HG03378 (cell line): ENCODE results near the gene GRIN2A.

Experiments used
- ATAC-seq: cut with Tn5 transposase; IDR thresholded peaks from one replicate; pipeline ENCODE4 v1.9.1; 2021; ENCODE audit warnings: mild to moderate bottlenecking, moderate library complexity; ENCODE audit not compliant: unreplicated experiment

Gene GRIN2A

DNA sequence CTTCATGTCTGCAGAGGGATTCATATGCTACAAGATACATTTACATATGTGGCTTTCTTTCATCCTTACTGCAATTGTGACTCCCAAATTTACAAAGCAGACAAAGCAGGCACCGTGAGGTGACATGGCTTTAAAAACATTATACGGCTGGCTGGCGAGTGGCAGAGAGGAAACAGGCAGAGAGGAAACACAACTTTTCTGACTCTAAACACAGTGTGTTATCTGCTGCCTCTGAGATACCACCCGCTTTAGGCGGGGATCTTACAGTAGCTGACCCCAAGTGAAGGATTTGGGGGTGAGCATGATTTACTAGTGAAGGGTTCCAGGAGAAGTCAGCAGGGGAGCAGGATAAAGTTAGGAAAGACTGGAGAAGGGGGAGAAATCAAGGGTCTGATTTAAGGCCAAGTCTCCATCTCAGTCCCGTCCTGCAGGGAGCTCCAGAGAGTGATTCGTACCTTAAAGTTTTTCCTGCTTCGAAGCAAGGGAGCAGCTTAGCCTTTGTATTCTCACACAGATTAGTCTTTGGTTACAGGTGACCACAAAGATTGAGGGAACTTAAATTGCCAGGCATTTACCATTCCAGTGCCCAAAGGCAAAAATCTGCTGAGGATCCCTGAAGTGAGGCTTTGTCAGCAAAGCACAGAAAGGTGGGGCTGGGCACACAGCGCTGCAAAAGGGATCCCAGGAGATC is 355.0 kb downstream of the GRIN2A start:
- ATAC-seq, result no peak

DNA sequence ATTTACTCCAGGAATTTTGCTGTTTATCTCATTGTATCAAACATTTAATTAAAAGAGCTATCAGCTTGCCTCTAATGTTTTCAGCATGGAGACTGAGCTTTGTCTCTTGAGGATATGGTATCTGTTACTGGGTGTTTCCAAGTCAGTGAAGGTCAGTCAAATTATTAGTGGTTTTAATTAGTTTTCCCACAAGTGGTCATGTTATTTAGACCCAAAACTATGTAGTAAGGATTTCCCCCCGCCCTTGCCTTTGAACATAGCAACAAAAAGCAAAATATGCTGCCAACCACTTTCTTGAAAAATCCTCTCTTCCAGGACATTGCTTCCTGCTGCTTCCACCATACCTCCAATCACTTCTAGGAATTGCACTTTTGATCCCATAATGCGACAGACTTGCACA is 355.6 kb downstream of the GRIN2A start:
- ATAC-seq, result no peak

- ATAC-seq, result no peak
These were observed 357.8 kb downstream of the GRIN2A start for GRCh38 chr16:9824200-9825068.

DNA sequence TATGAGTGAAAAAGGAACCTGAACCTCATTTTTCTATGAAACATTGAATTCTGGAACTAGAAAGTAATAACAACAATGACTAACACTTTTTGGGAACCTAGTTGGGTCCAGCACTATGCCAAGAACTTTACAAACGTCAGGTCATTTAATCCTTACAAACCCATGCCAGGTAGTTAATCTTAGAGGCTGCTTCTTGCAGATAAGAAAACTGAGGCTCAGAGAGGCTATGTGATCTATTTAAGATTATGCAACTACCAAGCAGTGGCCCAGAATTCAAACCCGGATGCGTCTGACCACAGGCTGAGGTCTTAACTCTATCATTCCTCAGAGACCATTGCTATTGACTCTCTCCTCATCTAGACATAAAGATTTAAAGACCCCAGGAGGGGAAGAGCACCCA is 358.7 kb downstream of the GRIN2A start:
- ATAC-seq, result no peak

DNA sequence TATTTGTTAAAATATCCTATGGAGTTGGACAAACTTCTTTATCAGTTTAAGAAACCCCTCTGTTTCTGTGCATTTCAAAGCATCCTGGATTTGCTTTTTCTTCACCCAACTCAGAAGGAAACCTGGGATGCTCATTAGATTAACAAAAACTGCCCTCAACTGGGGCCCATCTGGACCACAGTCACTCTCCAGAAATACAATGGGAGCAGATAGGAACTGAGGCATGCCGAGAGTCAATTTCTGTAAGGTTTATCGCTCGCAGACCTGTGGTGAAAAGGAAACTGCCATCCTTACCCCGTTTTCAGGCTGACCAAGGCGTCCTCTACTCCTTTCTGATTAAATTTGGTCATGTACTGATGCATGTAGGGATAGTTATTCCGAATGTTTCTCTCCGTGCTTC is 360.3 kb downstream of the GRIN2A start:
- ATAC-seq, result no peak

GRCh38 chr16:9821331-9821730 is 360.9 kb downstream of the GRIN2A start:
- no peak for ATAC-seq

DNA sequence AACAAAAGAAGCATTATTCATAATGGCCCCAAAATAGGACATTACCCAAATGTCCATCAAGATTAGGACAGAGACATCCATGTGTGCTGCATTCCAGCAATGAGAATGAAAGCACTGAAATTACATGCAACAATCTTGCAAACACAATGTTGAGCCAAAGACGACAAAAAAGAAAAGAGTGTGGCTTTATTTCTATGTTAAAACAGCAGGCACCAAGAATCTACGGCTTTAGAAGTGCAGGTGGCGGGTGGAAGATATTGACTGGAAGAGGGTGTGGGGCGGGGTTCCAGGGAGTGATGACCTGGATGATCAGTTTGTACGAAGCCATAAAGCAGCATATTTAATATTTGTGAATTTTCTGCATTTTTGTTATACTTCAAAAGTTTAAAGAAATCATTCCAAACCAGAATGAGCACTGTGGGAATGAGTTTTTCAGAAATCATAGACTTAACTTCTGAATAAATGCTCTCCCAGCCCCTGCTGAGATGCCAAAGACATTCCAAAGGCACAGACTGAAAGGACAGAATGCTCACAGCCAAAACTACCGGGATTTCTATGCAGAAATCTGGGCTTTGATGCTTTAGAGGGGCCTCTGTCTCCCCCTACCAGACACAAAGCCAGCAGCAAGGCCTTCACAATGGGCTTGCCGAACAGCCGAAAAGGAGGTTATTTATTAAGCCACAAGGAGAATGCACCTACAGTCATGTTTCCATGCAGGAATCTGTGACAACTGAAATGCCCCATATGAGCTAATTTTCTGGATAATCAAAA is 361.6 kb downstream of the GRIN2A start:
- ATAC-seq, result no peak

- ATAC-seq, result no peak
These were observed 363.5 kb downstream of the GRIN2A start for GRCh38 chr16:9818702-9819101.

DNA sequence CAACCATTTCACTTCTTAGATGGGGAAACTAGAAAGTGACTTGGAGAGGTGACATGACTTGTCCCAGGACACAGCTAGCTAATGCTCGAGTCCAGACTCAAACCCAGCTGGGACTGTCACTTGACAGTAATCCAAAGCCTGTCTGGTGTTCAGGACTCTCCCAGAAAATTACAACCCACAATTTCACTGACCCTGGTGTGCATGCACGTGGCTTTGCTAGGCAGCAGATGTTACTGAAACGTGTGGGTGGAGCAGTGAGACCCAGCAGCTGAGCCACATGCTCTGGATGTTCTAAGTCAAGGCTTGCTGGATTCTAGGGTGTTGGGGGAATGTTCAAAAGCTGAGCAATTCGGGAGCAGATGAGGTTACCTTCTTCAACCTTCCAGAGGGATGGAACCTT is 364.6 kb downstream of the GRIN2A start:
- no peak for ATAC-seq

GRCh38 chr16:9816644-9817043 is 365.6 kb downstream of the GRIN2A start:
- ATAC-seq, result no peak

DNA sequence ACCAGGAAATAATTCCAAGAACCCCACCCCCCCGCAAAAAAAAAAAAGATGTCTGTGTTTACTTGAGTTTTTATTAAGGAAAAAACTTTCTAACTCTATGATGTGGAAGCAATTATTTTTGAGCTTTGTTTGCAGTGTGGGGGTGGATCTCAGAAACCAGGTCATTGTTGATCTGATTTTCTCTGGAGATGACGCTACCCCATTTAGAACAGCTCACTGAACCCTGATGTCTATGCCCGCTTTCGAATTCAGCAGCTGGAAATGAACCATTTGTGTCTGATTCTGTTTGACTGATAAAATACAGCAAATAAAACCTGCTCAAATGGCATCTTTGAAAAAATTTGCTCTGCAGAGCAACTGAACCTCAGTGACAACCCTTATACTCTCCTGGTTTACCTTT is 368.6 kb downstream of the GRIN2A start:
- no peak for ATAC-seq

- no peak for ATAC-seq
These were observed 374.0 kb downstream of the GRIN2A start for GRCh38 chr16:9808210-9808609.

- no peak for ATAC-seq
These were observed 374.9 kb downstream of the GRIN2A start for GRCh38 chr16:9807302-9807701.

GRCh38 chr16:9805109-9805508 is 377.1 kb downstream of the GRIN2A start:
- no peak for ATAC-seq

DNA sequence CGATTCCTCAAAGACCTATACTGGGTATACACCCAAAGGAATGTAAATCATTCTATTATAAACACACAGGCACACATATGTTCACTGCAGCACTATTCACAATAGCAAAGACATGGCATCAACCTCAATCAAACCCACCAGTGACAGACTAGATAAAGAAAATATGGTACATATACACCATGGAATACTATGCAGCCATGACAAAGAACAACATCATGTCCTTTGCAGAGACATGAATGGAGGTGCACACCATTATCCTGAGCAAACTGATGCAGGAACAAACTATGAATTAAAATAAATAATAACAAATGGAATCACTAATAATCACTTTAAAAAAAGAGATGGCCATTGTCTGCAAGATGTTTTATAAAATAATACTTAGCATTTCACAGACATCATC is 380.1 kb downstream of the GRIN2A start:
- ATAC-seq, result no peak

DNA sequence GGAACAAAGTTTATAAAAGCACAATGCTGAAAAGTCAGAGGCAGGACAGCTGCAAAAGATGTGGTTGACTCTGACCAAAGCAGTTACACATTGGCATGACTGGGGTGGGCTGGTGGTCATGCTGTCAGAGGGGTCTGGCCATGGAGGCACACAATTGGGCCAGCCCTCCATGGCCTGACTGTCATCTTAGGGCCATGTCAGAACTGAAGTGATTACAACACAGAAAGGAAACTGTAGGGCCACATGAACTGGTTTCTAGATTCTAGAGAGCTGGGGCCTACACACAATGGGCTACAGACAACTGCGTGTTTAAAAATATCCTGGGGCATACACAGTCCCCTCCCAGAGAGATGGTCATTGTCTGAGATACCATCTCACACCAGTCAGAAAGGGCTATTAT is 380.6 kb downstream of the GRIN2A start:
- ATAC-seq, result no peak

DNA sequence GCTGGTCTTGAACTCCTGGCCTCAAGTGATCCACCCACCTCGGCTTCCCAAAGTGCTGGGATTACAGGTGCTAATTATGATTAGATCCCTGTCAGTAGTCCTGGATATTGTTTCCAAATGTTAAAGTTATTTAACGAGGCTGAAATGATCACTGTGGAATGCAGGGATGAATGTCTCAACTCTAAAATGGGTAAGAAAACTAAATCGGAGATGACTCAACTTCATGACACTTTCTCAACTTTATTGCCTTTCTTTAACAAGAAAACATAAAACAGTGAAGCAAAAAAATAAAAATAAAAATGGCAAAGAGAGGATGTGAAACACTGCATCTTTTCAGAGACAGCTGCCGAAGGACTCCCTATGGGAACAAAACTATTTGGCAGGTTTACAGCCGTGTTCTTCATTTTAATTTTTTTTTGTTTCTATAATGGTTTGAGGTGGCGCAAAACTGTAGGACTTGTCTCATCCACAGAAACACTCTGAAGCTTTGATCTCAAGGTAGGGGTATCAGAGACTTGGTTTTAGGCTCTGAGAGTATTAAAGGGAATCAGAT is 382.0 kb downstream of the GRIN2A start:
- ATAC-seq, result no peak

- no peak for ATAC-seq
These were observed 383.2 kb downstream of the GRIN2A start for GRCh38 chr16:9798952-9799580.

DNA sequence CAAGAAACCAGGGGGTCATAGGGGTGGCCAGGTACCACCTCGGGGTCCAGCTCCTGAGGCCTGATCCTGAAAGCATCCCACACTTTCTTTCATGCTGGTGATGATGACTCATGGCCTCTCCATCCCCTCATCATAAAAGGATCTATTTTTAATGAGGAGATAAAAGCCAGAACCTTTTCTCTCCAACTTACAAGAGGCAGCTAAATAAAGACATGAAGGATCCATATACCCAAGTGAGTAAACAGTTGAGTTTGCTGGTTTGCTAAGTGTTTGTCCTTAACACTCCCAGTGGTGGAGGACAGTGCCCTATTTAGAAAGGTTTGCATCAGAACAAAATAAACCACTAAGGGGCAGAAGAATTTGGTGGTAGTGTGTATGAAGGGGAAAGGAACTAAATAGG is 383.8 kb downstream of the GRIN2A start:
- no peak for ATAC-seq

DNA sequence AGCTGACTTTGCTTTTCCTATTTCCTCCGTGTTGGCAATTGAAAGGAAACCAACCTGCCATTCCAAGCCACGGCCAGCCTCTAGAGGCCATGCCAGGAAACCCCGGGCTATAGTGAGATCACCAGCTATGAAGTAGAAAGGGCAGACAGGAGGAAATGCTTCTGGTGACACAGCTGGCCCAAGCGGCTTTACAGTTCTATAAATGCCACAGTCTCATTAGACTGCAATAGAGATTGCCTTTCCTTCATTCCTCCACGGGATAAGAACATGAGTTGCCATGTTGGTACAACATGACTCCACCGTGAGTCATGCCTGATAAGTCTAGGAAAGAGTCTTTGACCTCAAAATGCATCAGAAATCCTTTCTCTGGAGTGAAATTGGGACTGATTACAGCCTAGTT is 384.9 kb downstream of the GRIN2A start:
- ATAC-seq, result no peak

GRCh38 chr16:9793623-9794022 is 388.6 kb downstream of the GRIN2A start:
- ATAC-seq, result no peak
